Pons (tissue), 1 donor: ENCODE measurements around the gene CTSK.
"Not testable (repeated sequence)": the region's sequence is repeated elsewhere in the genome, so short reads cannot be mapped to it uniquely, and the experiment has no call there.

Source experiments
- DNase-seq: peaks from one replicate; pipeline ENCODE4 v3.0.0-alpha.2; 2016; ENCODE audit warnings: low spot score

CTSK gene

GRCh38 chr1:150805899-150806298 is 2.2 kb downstream of the CTSK start:
- no peak for DNase-seq

- no peak for DNase-seq
Measured at GRCh38 chr1:150804671-150805070, 3.4 kb downstream of the CTSK start.

GRCh38 chr1:150799089-150799488 is 9.0 kb downstream of the CTSK start:
- DNase-seq: no peak

- no peak for DNase-seq
Measured at GRCh38 chr1:150798525-150798924, 9.5 kb downstream of the CTSK start.

GRCh38 chr1:150796374-150796773 is 11.7 kb downstream of the CTSK start:
- DNase-seq: no peak

- not testable (repeated sequence) for DNase-seq
Measured at GRCh38 chr1:150793778-150794177, 14.3 kb downstream of the CTSK start.

GRCh38 chr1:150793221-150793620 is 14.8 kb downstream of the CTSK start:
- DNase-seq: no peak

- DNase-seq: peak; percentile 36
Measured at GRCh38 chr1:150791585-150791984, 16.5 kb downstream of the CTSK start.

GRCh38 chr1:150789396-150789795 is 18.7 kb downstream of the CTSK start:
- DNase-seq: peak; percentile 41

GRCh38 chr1:150788946-150789345 is 19.1 kb downstream of the CTSK start:
- DNase-seq: no peak

GRCh38 chr1:150787455-150787854 is 20.6 kb downstream of the CTSK start:
- no peak for DNase-seq

GRCh38 chr1:150780510-150780909 is 27.6 kb downstream of the CTSK start:
- no peak for DNase-seq

- DNase-seq: no peak
Measured at GRCh38 chr1:150778409-150778808, 29.7 kb downstream of the CTSK start.

- no peak for DNase-seq
Measured at GRCh38 chr1:150777544-150777943, 30.5 kb downstream of the CTSK start.

- DNase-seq: not testable (repeated sequence)
Measured at GRCh38 chr1:150775931-150776505, 32.0 kb downstream of the CTSK start.

GRCh38 chr1:150775276-150775675 is 32.8 kb downstream of the CTSK start:
- DNase-seq: peak; percentile 25

- DNase-seq: no peak
Measured at GRCh38 chr1:150772326-150772725, 35.7 kb downstream of the CTSK start.

- DNase-seq: not testable (repeated sequence)
Measured at GRCh38 chr1:150767704-150768103, 40.4 kb downstream of the CTSK start.

- DNase-seq: not testable (repeated sequence)
Measured at GRCh38 chr1:150765977-150766301, 42.1 kb downstream of the CTSK start.

- DNase-seq: peak; percentile 73
Measured at GRCh38 chr1:150765296-150765976, 42.6 kb downstream of the CTSK start, which contains the start of gene CTSS. TSS of gene CTSS (minus strand) at chr1:150765778. CDS start at chr1:150764763, 1,015 bp downstream.

- no peak for DNase-seq
Measured at GRCh38 chr1:150764617-150765101, 43.4 kb downstream of the CTSK start.

- no peak for DNase-seq
Measured at GRCh38 chr1:150763018-150763417, 45.0 kb downstream of the CTSK start.

GRCh38 chr1:150762552-150762951 is 45.5 kb downstream of the CTSK start:
- DNase-seq: no peak

- no peak for DNase-seq
Measured at GRCh38 chr1:150761801-150762200, 46.3 kb downstream of the CTSK start.
